Activated CD8-positive, alpha-beta memory T cell treated with anti-CD3 and anti-CD28 coated beads, Interleukin-2, amount 50 U/mL, for 4 hours (primary cell): ENCODE measurements around the gene UBA1.

Source experiments
- DNase-seq: peaks from one replicate; pipeline ENCODE4 v3.0.0-alpha.2; 2020

The UBA1 gene

GRCh38 chrX:47170861-47171692 lies 22.6 kb upstream of the UBA1 start:
- no peak for DNase-seq

- no peak for DNase-seq
Observed at GRCh38 chrX:47171996-47172395, 21.6 kb upstream of the UBA1 start.

GRCh38 chrX:47172549-47172948 lies 21.1 kb upstream of the UBA1 start:
- no peak for DNase-seq

GRCh38 chrX:47172971-47173792 lies 20.4 kb upstream of the UBA1 start:
- no peak for DNase-seq

GRCh38 chrX:47174376-47174775 lies 19.3 kb upstream of the UBA1 start:
- DNase-seq = no peak

GRCh38 chrX:47174846-47175587 lies 18.6 kb upstream of the UBA1 start:
- no peak for DNase-seq

- no peak for DNase-seq
Observed at GRCh38 chrX:47175588-47175980, 18.0 kb upstream of the UBA1 start.

- no peak for DNase-seq
Observed at GRCh38 chrX:47176101-47176740, 17.4 kb upstream of the UBA1 start.

- no peak for DNase-seq
Observed at GRCh38 chrX:47177079-47177478, 16.6 kb upstream of the UBA1 start.

- DNase-seq = no peak
Observed at GRCh38 chrX:47178337-47178736, 15.3 kb upstream of the UBA1 start.

- DNase-seq = no peak
Observed at GRCh38 chrX:47179221-47179927, 14.3 kb upstream of the UBA1 start.

- no peak for DNase-seq
Observed at GRCh38 chrX:47179928-47180255, 13.7 kb upstream of the UBA1 start.

GRCh38 chrX:47180346-47180745 lies 13.3 kb upstream of the UBA1 start:
- no peak for DNase-seq

GRCh38 chrX:47181301-47181700 lies 12.3 kb upstream of the UBA1 start:
- DNase-seq = no peak

- DNase-seq = no peak
Observed at GRCh38 chrX:47182106-47182700, 11.4 kb upstream of the UBA1 start.

- no peak for DNase-seq
Observed at GRCh38 chrX:47184486-47184885, 9.1 kb upstream of the UBA1 start.

GRCh38 chrX:47185241-47185640 lies 8.4 kb upstream of the UBA1 start:
- no peak for DNase-seq

- DNase-seq = no peak
Observed at GRCh38 chrX:47186096-47186740, 7.4 kb upstream of the UBA1 start.

- DNase-seq = no peak
Observed at GRCh38 chrX:47187106-47187677, 6.4 kb upstream of the UBA1 start.

- DNase-seq = no peak
Observed at GRCh38 chrX:47189906-47190305, 3.7 kb upstream of the UBA1 start.
